GM18951 (cell line): ENCODE results near the gene KLF13.

Experiments used
- POLR2A ChIP-seq: IDR thresholded peaks from 4 replicates; pipeline ENCODE4 v1.6.1; 2011; ENCODE audit warnings: mild to moderate bottlenecking; ENCODE audit not compliant: insufficient read length, insufficient read depth; ENCODE audit errors: extremely low read depth
- in situ Hi-C: fragments of 300-500 bp; cut with MboI; formaldehyde crosslinking; loops from one replicate; pipeline ENCODE4 v1.12.0; 2022; ENCODE audit warnings: low sequenced_read_pairs, mixed read lengths, inconsistent platforms; ENCODE audit not compliant: unreplicated experiment

The KLF13 gene

DNA sequence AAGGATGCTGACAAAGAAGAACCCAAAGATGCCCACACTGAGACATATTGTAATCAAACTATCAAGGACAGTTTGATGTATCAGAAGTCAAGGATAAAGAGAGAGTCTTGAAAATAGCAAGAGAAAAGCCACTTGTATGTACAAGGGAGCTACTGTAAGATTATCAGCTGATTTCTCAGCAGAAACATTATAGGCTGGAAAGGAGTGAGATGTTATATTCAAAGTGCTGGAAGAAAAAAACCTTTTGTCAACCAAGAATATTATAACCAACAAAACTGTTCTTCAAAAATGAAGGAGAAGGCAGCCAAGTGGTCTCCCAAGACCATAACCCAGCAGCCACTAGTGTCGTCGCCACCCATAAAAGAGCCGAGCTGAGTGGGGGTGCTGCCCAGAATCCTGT is 93.2 kb downstream of the KLF13 start:
- in situ Hi-C loops: no loop called here
- no peak for TF ChIP-seq POLR2A

DNA sequence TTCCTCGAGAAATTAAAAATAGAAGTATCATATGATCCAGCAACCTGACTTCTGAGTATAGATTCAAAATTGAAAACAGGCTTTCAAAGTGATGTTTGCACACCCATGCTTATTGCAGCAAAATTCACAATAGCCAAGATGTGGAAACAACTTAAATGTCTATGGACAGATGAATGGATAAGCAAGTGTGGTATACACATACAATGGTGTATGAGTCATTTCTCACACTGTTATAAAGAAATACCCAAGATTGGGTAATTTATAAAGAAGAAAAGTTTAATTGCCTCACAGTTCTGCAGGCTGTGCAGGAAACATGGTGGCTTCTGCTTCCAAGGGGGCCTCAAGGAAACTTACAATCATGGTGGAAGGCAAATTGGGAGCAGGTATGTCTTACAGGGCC is 100.8 kb downstream of the KLF13 start:
- in situ Hi-C loops: loop anchor here (25.0 kb wide), 1 partner anchor 215 kb away; no protein-coding TSS in a partner anchor
- no peak for TF ChIP-seq POLR2A
